Astrocyte (in vitro differentiated cells and primary cell): Measurements from ENCODE around the gene CRLF1. TPM values are rescaled to one million over a fixed set of nuclear protein-coding genes. Genes with fewer than 3 reads are reported as not detected.

Experiments used
- DNase-seq: peaks from one replicate; pipeline ENCODE4 v3.0.0-alpha.2; 2010; ENCODE audit warnings: low read depth
- FAIRE-seq: peaks from 2 replicates; lab custom pipeline; 2011; peaks lifted over from hg19 to GRCh38; lab: Jason Lieb, UNC
- H2AFZ ChIP-seq: 2 replicates; pipeline ENCODE4 v1.6.0; 2012; ENCODE audit warnings: low read depth, low read length, inconsistent platforms
- H3K27ac ChIP-seq: 2 replicates; pipeline ENCODE4 v1.5.1; 2011; ENCODE audit warnings: low read depth, low read length, inconsistent platforms
- H3K27me3 ChIP-seq: 2 replicates; pipeline ENCODE4 v1.6.0; 2011; ENCODE audit warnings: low read length, inconsistent platforms; ENCODE audit not compliant: insufficient read depth
- H3K36me3 ChIP-seq: 2 replicates; pipeline ENCODE4 v1.5.1; 2011; ENCODE audit warnings: low read length, inconsistent platforms; ENCODE audit not compliant: insufficient read depth
- H3K4me1 ChIP-seq: 2 replicates; pipeline ENCODE4 v1.5.1; 2011; ENCODE audit warnings: low read length, inconsistent platforms; ENCODE audit not compliant: insufficient read depth
- H3K4me2 ChIP-seq: 2 replicates; pipeline ENCODE4 v1.6.0; 2012; ENCODE audit warnings: low read length, inconsistent platforms
- H3K4me3 ChIP-seq: 2 replicates; pipeline ENCODE4 v1.5.1; 2011; ENCODE audit warnings: low read depth, mild to moderate bottlenecking, low read length, inconsistent platforms; ENCODE audit not compliant: insufficient read depth
- H3K79me2 ChIP-seq: 2 replicates; pipeline ENCODE4 v1.6.0; 2012; ENCODE audit warnings: mild to moderate bottlenecking, low read length, inconsistent platforms; ENCODE audit not compliant: insufficient read depth
- H3K9ac ChIP-seq: 2 replicates; pipeline ENCODE4 v1.6.0; 2012; ENCODE audit warnings: mild to moderate bottlenecking, low read length, inconsistent platforms
- H3K9me3 ChIP-seq: 2 replicates; pipeline ENCODE4 v1.5.1; 2012; ENCODE audit warnings: low read depth, mild to moderate bottlenecking, low read length, inconsistent platforms; ENCODE audit not compliant: insufficient read depth
- H4K20me1 ChIP-seq: 2 replicates; pipeline ENCODE4 v1.6.0; 2012; ENCODE audit warnings: low read length, inconsistent platforms; ENCODE audit not compliant: insufficient read depth
- H3K27ac Mint-ChIP-seq: one replicate; pipeline ENCODE4 v1.8.0; 2021; ENCODE audit warnings: mild to moderate bottlenecking, mixed read lengths; ENCODE audit not compliant: unreplicated experiment
- H3K27me3 Mint-ChIP-seq: one replicate; pipeline ENCODE4 v1.8.0; 2021; ENCODE audit warnings: low read depth, mixed read lengths; ENCODE audit not compliant: unreplicated experiment
- H3K36me3 Mint-ChIP-seq: one replicate; pipeline ENCODE4 v1.8.0; 2021; ENCODE audit warnings: low read depth, mixed read lengths; ENCODE audit not compliant: unreplicated experiment
- H3K4me1 Mint-ChIP-seq: one replicate; pipeline ENCODE4 v1.8.0; 2021; ENCODE audit warnings: low read depth, mixed read lengths; ENCODE audit not compliant: unreplicated experiment
- H3K4me3 Mint-ChIP-seq: one replicate; pipeline ENCODE4 v1.8.0; 2021; ENCODE audit warnings: mild to moderate bottlenecking, moderate library complexity, mixed read lengths; ENCODE audit not compliant: unreplicated experiment
- H3K9me3 Mint-ChIP-seq: one replicate; pipeline ENCODE4 v1.8.0; 2021; ENCODE audit warnings: mild to moderate bottlenecking, mixed read lengths; ENCODE audit not compliant: unreplicated experiment
- EZH2 ChIP-seq: IDR thresholded peaks from 2 replicates; pipeline ENCODE4 v1.6.1; 2012; ENCODE audit warnings: mild to moderate bottlenecking, low read length, inconsistent platforms; ENCODE audit not compliant: insufficient read depth
- total RNA-seq: library from RNA; stranded (reverse); gene quantifications from 2 replicates; pipeline ENCODE4 v1.2.1, GENCODE V29; 2021
- TF ChIP-seq, protein P1 (sequence below): IDR thresholded peaks from 2 replicates; pipeline ENCODE4 v1.5.1; 2011; ENCODE audit warnings: low read depth, mild to moderate bottlenecking, inconsistent platforms, low read length, moderate library complexity; ENCODE audit not compliant: insufficient read depth

Gene CRLF1
- total RNA-seq, 1 donor from 2014 or later: 18.5 TPM

DNA sequence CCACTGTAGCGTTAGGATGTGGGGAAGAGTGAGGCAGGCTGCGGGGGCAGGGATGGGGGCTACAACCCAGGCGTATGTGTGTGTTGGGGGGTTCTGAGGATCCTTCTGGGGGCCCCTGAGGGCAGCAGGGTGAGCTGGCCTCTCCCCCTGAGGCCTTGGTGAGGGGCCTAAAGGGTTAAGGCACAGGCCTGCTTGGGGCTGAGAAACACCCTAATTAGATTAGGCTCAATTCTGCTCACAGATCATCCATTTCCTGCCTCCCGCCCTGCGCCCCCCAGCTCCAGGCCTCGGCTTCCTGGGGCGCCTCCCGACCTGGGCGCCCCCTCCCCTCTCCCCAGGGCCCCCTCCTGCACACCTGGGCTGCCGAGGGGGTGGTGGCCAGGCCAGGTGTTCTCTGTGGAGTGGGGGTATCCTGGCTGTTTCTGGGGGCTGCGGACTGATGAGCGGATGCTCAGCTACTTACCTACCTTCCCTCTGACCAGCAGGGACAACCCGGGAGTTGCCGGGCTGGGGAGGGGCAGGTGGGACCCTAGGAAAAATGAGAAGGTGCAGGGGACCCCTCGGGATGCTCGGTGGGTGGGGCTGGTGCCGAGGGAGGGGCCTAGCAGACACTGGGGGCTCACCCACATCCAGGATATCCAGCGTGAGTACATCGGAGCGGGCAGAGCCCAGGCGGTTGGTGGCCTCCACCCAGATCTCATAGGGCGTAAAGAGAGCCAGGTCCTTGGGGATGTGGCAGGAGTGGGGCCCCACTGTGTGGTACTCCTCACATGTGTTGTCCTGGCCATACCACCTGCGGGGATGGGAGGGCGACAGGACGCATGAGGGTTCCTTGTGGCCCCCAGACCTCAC is 8.6 kb downstream of the CRLF1 start:
- Histone ChIP-seq H4K20me1 (peaks cover 8% of the 10 kb centered on the region), H3K9me3 (no peaks in the 10 kb centered on the region), H3K79me2 (no peaks in the 10 kb centered on the region), H3K4me2 (no peak overlapping the region), H3K4me1 (peaks cover 9% of the 10 kb centered on the region), H3K4me3 (no peak overlapping the region), H3K36me3 (no peaks in the 10 kb centered on the region), H3K9ac (no peak overlapping the region), H3K27me3 (peaks cover 3% of the 10 kb centered on the region), H3K27ac (no peak overlapping the region), H2AFZ (no peak overlapping the region)
- TF ChIP-seq, protein P1, sequence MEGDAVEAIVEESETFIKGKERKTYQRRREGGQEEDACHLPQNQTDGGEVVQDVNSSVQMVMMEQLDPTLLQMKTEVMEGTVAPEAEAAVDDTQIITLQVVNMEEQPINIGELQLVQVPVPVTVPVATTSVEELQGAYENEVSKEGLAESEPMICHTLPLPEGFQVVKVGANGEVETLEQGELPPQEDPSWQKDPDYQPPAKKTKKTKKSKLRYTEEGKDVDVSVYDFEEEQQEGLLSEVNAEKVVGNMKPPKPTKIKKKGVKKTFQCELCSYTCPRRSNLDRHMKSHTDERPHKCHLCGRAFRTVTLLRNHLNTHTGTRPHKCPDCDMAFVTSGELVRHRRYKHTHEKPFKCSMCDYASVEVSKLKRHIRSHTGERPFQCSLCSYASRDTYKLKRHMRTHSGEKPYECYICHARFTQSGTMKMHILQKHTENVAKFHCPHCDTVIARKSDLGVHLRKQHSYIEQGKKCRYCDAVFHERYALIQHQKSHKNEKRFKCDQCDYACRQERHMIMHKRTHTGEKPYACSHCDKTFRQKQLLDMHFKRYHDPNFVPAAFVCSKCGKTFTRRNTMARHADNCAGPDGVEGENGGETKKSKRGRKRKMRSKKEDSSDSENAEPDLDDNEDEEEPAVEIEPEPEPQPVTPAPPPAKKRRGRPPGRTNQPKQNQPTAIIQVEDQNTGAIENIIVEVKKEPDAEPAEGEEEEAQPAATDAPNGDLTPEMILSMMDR: no peak
- TF ChIP-seq EZH2: no peak
- FAIRE-seq: no peak
- DNase-seq: no peak
- Mint-ChIP-seq H3K4me3 (no peak overlapping the region), H3K9me3 (no peaks in the 10 kb centered on the region), H3K27me3 (peaks cover 44% of the 10 kb centered on the region), H3K27ac (no peak overlapping the region), H3K4me1 (peaks cover 6% of the 10 kb centered on the region), H3K36me3 (no peaks in the 10 kb centered on the region)

DNA sequence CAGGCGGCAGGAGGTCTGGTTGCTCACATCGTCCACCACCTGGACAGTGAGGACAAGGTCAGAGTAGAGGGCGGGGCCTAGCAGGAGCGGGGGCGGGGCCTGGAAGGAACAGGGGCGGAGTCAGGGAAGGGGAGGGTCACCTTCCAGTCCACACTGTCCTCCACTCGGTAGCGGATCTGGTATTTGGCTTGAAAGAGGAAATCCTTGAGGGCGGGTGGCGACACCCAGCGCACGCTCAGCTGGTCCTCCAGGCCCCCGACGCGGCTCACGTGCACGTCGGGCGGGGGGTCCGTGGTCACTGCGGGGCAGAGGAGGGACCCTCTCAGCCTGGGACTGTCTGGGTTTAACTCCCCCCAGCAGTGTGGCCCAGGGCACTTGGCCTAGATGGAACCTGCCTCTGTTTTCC is 9.8 kb downstream of the CRLF1 start:
- Histone ChIP-seq H3K9me3 (no peaks in the 10 kb centered on the region), H3K9ac (no peak overlapping the region), H3K27ac (no peak overlapping the region), H2AFZ (no peak overlapping the region), H3K36me3 (no peaks in the 10 kb centered on the region), H3K79me2 (no peaks in the 10 kb centered on the region), H4K20me1 (peaks cover 15% of the 10 kb centered on the region), H3K4me3 (no peak overlapping the region), H3K4me1 (peaks cover 9% of the 10 kb centered on the region), H3K27me3 (peaks cover 3% of the 10 kb centered on the region), H3K4me2 (no peak overlapping the region)
- peaks cover 6% of the 10 kb centered on the region for H3K4me1 Mint-ChIP-seq
- no peak for DNase-seq
- no peaks in the 10 kb centered on the region for H3K9me3 Mint-ChIP-seq
- FAIRE-seq: no peak
- no peak overlapping the region for H3K4me3 Mint-ChIP-seq
- no peaks in the 10 kb centered on the region for H3K36me3 Mint-ChIP-seq
- H3K27me3 Mint-ChIP-seq: peaks cover 33% of the 10 kb centered on the region
- H3K27ac Mint-ChIP-seq: no peak overlapping the region
- TF ChIP-seq, protein P1: no peak
- TF ChIP-seq EZH2: no peak

DNA sequence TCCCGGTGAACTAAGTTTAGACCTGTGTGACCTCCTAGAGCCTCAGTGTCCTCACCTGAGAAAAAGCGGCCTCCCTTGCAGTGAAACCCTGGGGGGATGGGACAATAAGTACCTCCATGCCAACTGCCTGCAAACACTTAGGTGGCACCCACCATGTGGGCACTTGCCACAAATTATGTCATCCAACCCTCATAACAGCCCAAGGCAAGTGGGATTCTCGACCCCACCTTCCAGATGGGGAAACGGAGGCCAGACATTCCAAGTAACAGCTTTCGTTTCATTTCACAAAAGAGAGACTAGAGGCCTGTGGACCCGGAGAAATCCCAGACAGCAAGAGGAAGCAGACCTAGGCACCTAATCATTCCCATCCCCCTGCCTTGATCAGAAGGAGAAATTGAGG is 11.1 kb downstream of the CRLF1 start:
- H3K27me3 Mint-ChIP-seq: peaks cover 22% of the 10 kb centered on the region
- H3K4me1 Mint-ChIP-seq: peaks cover 7% of the 10 kb centered on the region
- no peak for FAIRE-seq
- Histone ChIP-seq H3K4me3 (no peak overlapping the region), H3K27me3 (no peaks in the 10 kb centered on the region), H3K9ac (no peak overlapping the region), H4K20me1 (peaks cover 25% of the 10 kb centered on the region), H3K79me2 (no peaks in the 10 kb centered on the region), H2AFZ (no peak overlapping the region), H3K36me3 (no peaks in the 10 kb centered on the region), H3K9me3 (no peaks in the 10 kb centered on the region), H3K27ac (no peak overlapping the region), H3K4me1 (peaks cover 9% of the 10 kb centered on the region), H3K4me2 (no peak overlapping the region)
- H3K27ac Mint-ChIP-seq: no peak overlapping the region
- H3K4me3 Mint-ChIP-seq: peak overlapping the region; percentile 1
- TF ChIP-seq EZH2: no peak
- TF ChIP-seq, protein P1: no peak
- DNase-seq: no peak
- no peaks in the 10 kb centered on the region for H3K36me3 Mint-ChIP-seq
- H3K9me3 Mint-ChIP-seq: no peaks in the 10 kb centered on the region
